SU-DHL-6 (cell line): ENCODE measurements around the gene SLC39A11.

Experiments used
- H2AFZ ChIP-seq: fragments of 200-600 bp; sonication (generic); 2 replicates; pipeline ENCODE4 v1.6.1; 2014; ENCODE audit warnings: low read depth, mild to moderate bottlenecking, moderate library complexity, mixed read lengths, antibody characterized with exemption, low read length; ENCODE audit not compliant: severe bottlenecking
- H3F3A ChIP-seq: fragments of 200-600 bp; shearing (Covaris generic); 2 replicates; pipeline ENCODE4 v1.6.0; 2016; ENCODE audit warnings: antibody characterized with exemption, mild to moderate bottlenecking; ENCODE audit not compliant: insufficient read depth
- H3K27ac ChIP-seq: fragments of 200-600 bp; sonication (generic); 2 replicates; pipeline ENCODE4 v1.5.1; 2016; ENCODE audit warnings: low read depth, mild to moderate bottlenecking, low read length, moderate library complexity, mixed read lengths
- H3K27me3 ChIP-seq: fragments of 200-600 bp; sonication (generic), shearing (Covaris generic); 2 replicates; pipeline ENCODE4 v1.6.0; 2014; ENCODE audit warnings: mild to moderate bottlenecking, low read length
- H3K36me3 ChIP-seq: fragments of 200-600 bp; sonication (generic); 2 replicates; pipeline ENCODE4 v1.6.1; 2014; ENCODE audit warnings: mild to moderate bottlenecking, low read length, mixed read lengths
- H3K4me2 ChIP-seq: fragments of 300-600, 200-600 bp; shearing (Covaris generic), sonication (generic); 2 replicates; pipeline ENCODE4 v1.6.0; 2014; ENCODE audit warnings: low read length, low read depth, mild to moderate bottlenecking; ENCODE audit not compliant: poor library complexity, severe bottlenecking
- H3K4me3 ChIP-seq: fragments of 200-600 bp; sonication (generic); 2 replicates; pipeline ENCODE4 v1.5.1; 2014; ENCODE audit warnings: antibody characterized with exemption, low read length, mild to moderate bottlenecking, mixed read lengths; ENCODE audit not compliant: insufficient read depth, poor library complexity, severe bottlenecking
- H3K79me2 ChIP-seq: fragments of 200-600 bp; sonication (generic); 2 replicates; pipeline ENCODE4 v1.6.1; 2014; ENCODE audit warnings: mild to moderate bottlenecking, low read length, moderate library complexity; ENCODE audit not compliant: insufficient read depth
- H3K9ac ChIP-seq: fragments of 200-600 bp; sonication (generic); 2 replicates; pipeline ENCODE4 v1.7.0; 2014; ENCODE audit warnings: mild to moderate bottlenecking, low read length
- H3K9me2 ChIP-seq: fragments of 200-600 bp; sonication (generic); replicated peaks from 2 replicates; pipeline ENCODE4 v1.6.1; 2014; ENCODE audit warnings: low read length; ENCODE audit not compliant: insufficient read depth
- H3K9me3 ChIP-seq: fragments of 200-600 bp; sonication (generic); 2 replicates; pipeline ENCODE4 v1.6.1; 2014; ENCODE audit warnings: low read length, mixed read lengths; ENCODE audit not compliant: insufficient read depth
- H4K20me1 ChIP-seq: fragments of 200-600 bp; sonication (generic); 2 replicates; pipeline ENCODE4 v1.6.1; 2014; ENCODE audit warnings: low read depth, mild to moderate bottlenecking, antibody characterized with exemption, low read length, moderate library complexity, mixed read lengths
- EZH2phosphoT487 ChIP-seq: fragments of 200-600 bp; sonication (generic), shearing (Covaris generic); conservative IDR thresholded peaks from 2 replicates; pipeline ENCODE4 v1.6.1; 2018; ENCODE audit warnings: mild to moderate bottlenecking, antibody characterized with exemption, low read length, moderate library complexity, mixed read lengths
- TF ChIP-seq, protein P1 (sequence below): fragments of 200-600 bp; sonication (generic); IDR thresholded peaks from one replicate; pipeline ENCODE4 v1.5.1; 2017; ENCODE audit warnings: antibody characterized with exemption, mild to moderate bottlenecking, low read length, moderate library complexity; ENCODE audit not compliant: insufficient read depth, poor library complexity, severe bottlenecking

Gene SLC39A11

GRCh38 chr17:72935984-72936383 lies 156.5 kb downstream of the SLC39A11 start:
- Histone ChIP-seq H3K4me3 (no peak overlapping the region), H3K36me3 (no peaks in the 10 kb centered on the region), H3K27ac (no peak overlapping the region), H2AFZ (no peak overlapping the region), H3K9me2 (no peaks in the 10 kb centered on the region), H3K9me3 (no peaks in the 10 kb centered on the region), H3K4me2 (no peak overlapping the region), H3F3A (no peaks in the 10 kb centered on the region), H3K27me3 (no peaks in the 10 kb centered on the region), H3K79me2 (no peaks in the 10 kb centered on the region), H3K9ac (no peak overlapping the region), H4K20me1 (no peaks in the 10 kb centered on the region)
- TF ChIP-seq, protein P1, sequence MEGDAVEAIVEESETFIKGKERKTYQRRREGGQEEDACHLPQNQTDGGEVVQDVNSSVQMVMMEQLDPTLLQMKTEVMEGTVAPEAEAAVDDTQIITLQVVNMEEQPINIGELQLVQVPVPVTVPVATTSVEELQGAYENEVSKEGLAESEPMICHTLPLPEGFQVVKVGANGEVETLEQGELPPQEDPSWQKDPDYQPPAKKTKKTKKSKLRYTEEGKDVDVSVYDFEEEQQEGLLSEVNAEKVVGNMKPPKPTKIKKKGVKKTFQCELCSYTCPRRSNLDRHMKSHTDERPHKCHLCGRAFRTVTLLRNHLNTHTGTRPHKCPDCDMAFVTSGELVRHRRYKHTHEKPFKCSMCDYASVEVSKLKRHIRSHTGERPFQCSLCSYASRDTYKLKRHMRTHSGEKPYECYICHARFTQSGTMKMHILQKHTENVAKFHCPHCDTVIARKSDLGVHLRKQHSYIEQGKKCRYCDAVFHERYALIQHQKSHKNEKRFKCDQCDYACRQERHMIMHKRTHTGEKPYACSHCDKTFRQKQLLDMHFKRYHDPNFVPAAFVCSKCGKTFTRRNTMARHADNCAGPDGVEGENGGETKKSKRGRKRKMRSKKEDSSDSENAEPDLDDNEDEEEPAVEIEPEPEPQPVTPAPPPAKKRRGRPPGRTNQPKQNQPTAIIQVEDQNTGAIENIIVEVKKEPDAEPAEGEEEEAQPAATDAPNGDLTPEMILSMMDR: no peak
- no peak for TF ChIP-seq EZH2phosphoT487

GRCh38 chr17:72934927-72935326 lies 157.6 kb downstream of the SLC39A11 start:
- Histone ChIP-seq H3K9me3 (no peaks in the 10 kb centered on the region), H3K9ac (no peak overlapping the region), H3K36me3 (no peaks in the 10 kb centered on the region), H3K9me2 (no peaks in the 10 kb centered on the region), H3K4me3 (no peak overlapping the region), H3K79me2 (no peaks in the 10 kb centered on the region), H3K27ac (no peak overlapping the region), H3K4me2 (no peak overlapping the region), H3F3A (no peaks in the 10 kb centered on the region), H3K27me3 (no peaks in the 10 kb centered on the region), H2AFZ (no peak overlapping the region), H4K20me1 (no peaks in the 10 kb centered on the region)
- TF ChIP-seq, protein P1: no peak
- no peak for TF ChIP-seq EZH2phosphoT487

GRCh38 chr17:72931635-72932034 lies 160.9 kb downstream of the SLC39A11 start:
- H3K27me3 ChIP-seq: no peaks in the 10 kb centered on the region
- no peak overlapping the region for H2AFZ ChIP-seq
- no peaks in the 10 kb centered on the region for H3K79me2 ChIP-seq
- H3F3A ChIP-seq: no peaks in the 10 kb centered on the region
- no peaks in the 10 kb centered on the region for H3K9me3 ChIP-seq
- H3K9ac ChIP-seq: no peak overlapping the region
- H3K4me3 ChIP-seq: no peak overlapping the region
- no peaks in the 10 kb centered on the region for H4K20me1 ChIP-seq
- no peak overlapping the region for H3K4me2 ChIP-seq
- H3K27ac ChIP-seq: no peak overlapping the region
- no peaks in the 10 kb centered on the region for H3K36me3 ChIP-seq
- no peaks in the 10 kb centered on the region for H3K9me2 ChIP-seq
- TF ChIP-seq, protein P1: no peak
- no peak for TF ChIP-seq EZH2phosphoT487
